Measurements from ENCODE around the gene SPTA1. TPM values are rescaled to one million over a fixed set of nuclear protein-coding genes. Genes with fewer than 3 reads are reported as not detected.

Gene SPTA1
- total and polyA plus RNA-seq, 2 of the 8 experiments (the other 6 are each of a cell fraction or from before 2014, with no cell fraction given): not detected

GRCh38 chr1:158638146-158638545, 48.4 kb downstream of the SPTA1 start (continued):
- TF ChIP-seq CHD7 (IDR thresholded peaks at IDR 0.05; ENCODE audit: insufficient replicate concordance, low read length) (no peak), TBP (IDR thresholded peaks at IDR 0.05; ENCODE audit: low read depth, low read length) (no peak), CEBPB (IDR thresholded peaks at IDR 0.05; ENCODE audit: low read depth, low read length) (no peak)
